H1 (cell line): ENCODE results near the gene PPFIA2. TPM values are rescaled to one million over a fixed set of nuclear protein-coding genes. Genes with fewer than 3 reads are reported as not detected.

Source experiments
- CTCF ChIA-PET: fragments of 300-600 bp; sonication (Branson Sonifier 250); formaldehyde crosslinking; loops from one replicate; lab custom pipeline; 2021; ENCODE audit not compliant: partially characterized antibody; lab: Charles Lee
- POLR2A ChIA-PET: fragments of 300-600 bp; sonication (Branson Sonifier 250); formaldehyde crosslinking; loops from one replicate; lab custom pipeline; 2021; ENCODE audit warnings: inconsistent platforms; ENCODE audit not compliant: partially characterized antibody; lab: Charles Lee
- DNase-seq, 2 experiments: peaks; one replicate each; pipeline versions ENCODE4 v3.0.0 to v3.0.0-alpha.2; 2010 to 2022; ENCODE audit warnings: low spot score in 2 of 2, low read depth in 1 of 2, mixed read lengths in 1 of 2
- FAIRE-seq: peaks from 2 replicates; lab custom pipeline; 2011; peaks lifted over from hg19 to GRCh38; lab: Jason Lieb, UNC
- H2AFZ ChIP-seq: 2 replicates; pipeline ENCODE4 v1.8.1; 2012; ENCODE audit warnings: low read length, inconsistent platforms
- H2AK5ac ChIP-seq: 2 replicates; pipeline ENCODE4 v1.6.1; 2013; ENCODE audit warnings: low read depth, low read length
- H2BK120ac ChIP-seq: replicated peaks from 2 replicates; pipeline ENCODE3; 2013; ENCODE audit warnings: low read depth, low read length, inconsistent platforms
- H2BK12ac ChIP-seq: 2 replicates; pipeline ENCODE4 v1.6.1; 2013; ENCODE audit warnings: low read depth, low read length
- H2BK15ac ChIP-seq: 2 replicates; pipeline ENCODE4 v1.6.1; 2013; ENCODE audit warnings: low read length
- H2BK20ac ChIP-seq: 2 replicates; pipeline ENCODE4 v1.6.1; 2013; ENCODE audit warnings: low read length
- H2BK5ac ChIP-seq: 2 replicates; pipeline ENCODE4 v1.6.1; 2013; ENCODE audit warnings: low read depth, low read length
- H3K14ac ChIP-seq: 2 replicates; pipeline ENCODE4 v1.6.1; 2013; ENCODE audit warnings: inconsistent platforms; ENCODE audit not compliant: insufficient read length
- H3K18ac ChIP-seq: 2 replicates; pipeline ENCODE4 v1.6.1; 2013; ENCODE audit warnings: low read length; ENCODE audit errors: extremely low read depth
- H3K23ac ChIP-seq: 2 replicates; pipeline ENCODE4 v1.6.1; 2013; ENCODE audit warnings: inconsistent platforms; ENCODE audit not compliant: insufficient read length
- H3K23me2 ChIP-seq: 2 replicates; pipeline ENCODE4 v1.6.1; 2013; ENCODE audit warnings: low read depth, low read length
- H3K27ac ChIP-seq: 2 replicates; pipeline ENCODE4 v1.6.1; 2011; ENCODE audit warnings: low read depth, low read length, inconsistent platforms
- H3K27me3 ChIP-seq, 4 experiments: replicated peaks in 1 of 4; 1 replicate in 1 of 4; 2 replicates in 3 of 4; pipeline versions ENCODE4 v1.6.1 to v1.8.1; 2011 to 2013; ENCODE audit warnings: low read length in 3 of 4, mild to moderate bottlenecking in 3 of 4, inconsistent platforms in 2 of 4, mixed read lengths in 2 of 4, moderate library complexity in 1 of 4; ENCODE audit not compliant: control insufficient read depth in 3 of 4, insufficient read depth in 3 of 4; ENCODE audit errors: extremely low read depth in 1 of 4
- H3K36me3 ChIP-seq, 4 experiments: 2 replicates each; pipeline versions ENCODE4 v1.6.1 to v1.8.1; 2011 to 2013; ENCODE audit warnings: mild to moderate bottlenecking in 4 of 4, low read length in 3 of 4, moderate library complexity in 2 of 4, control low read depth in 1 of 4, inconsistent platforms in 1 of 4; ENCODE audit not compliant: insufficient read depth in 4 of 4, control insufficient read depth in 2 of 4
- H3K4ac ChIP-seq: replicated peaks from 2 replicates; pipeline ENCODE3; 2013; ENCODE audit warnings: low read length, low read depth, mixed read lengths, inconsistent platforms; ENCODE audit not compliant: insufficient read length
- H3K4me1 ChIP-seq, 4 experiments: replicated peaks in 1 of 4; 1 replicate in 1 of 4; 2 replicates in 3 of 4; pipeline versions ENCODE4 v1.6.1 to v1.8.1; 2011 to 2013; ENCODE audit warnings: low read length in 3 of 4, inconsistent platforms in 2 of 4, mixed read lengths in 1 of 4; ENCODE audit not compliant: insufficient read depth in 4 of 4, control insufficient read depth in 3 of 4
- H3K4me2 ChIP-seq, 2 experiments: 2 replicates each; pipeline versions ENCODE4 v1.6.1 to v1.8.1; 2011 to 2013; ENCODE audit warnings: low read depth in 2 of 2, low read length in 2 of 2, control low read depth in 1 of 2, inconsistent platforms in 1 of 2, mild to moderate bottlenecking in 1 of 2; ENCODE audit not compliant: insufficient read depth in 1 of 2
- H3K4me3 ChIP-seq, 4 experiments: fragments of 200-600, 300-600 bp in 1 of 4; sonication (generic), shearing (Covaris generic), sonication (Bioruptor Twin) in 1 of 4; 2 replicates each; pipeline versions ENCODE4 v1.5.1 to v1.8.1; 2011 to 2016; ENCODE audit warnings: low read length in 4 of 4, low read depth in 3 of 4, control low read depth in 2 of 4, inconsistent platforms in 2 of 4, mild to moderate bottlenecking in 2 of 4, mixed read lengths in 1 of 4, moderate library complexity in 1 of 4; ENCODE audit not compliant: insufficient read depth in 2 of 4; ENCODE audit errors: extremely low read depth in 1 of 4
- H3K56ac ChIP-seq: replicated peaks from 2 replicates; pipeline ENCODE3; 2013; ENCODE audit warnings: low read depth, mild to moderate bottlenecking, mixed read lengths, low read length, inconsistent platforms; ENCODE audit not compliant: insufficient read length
- H3K79me1 ChIP-seq: 2 replicates; pipeline ENCODE4 v1.6.1; 2013; ENCODE audit warnings: low read depth, low read length, control low read depth
- H3K79me2 ChIP-seq, 2 experiments: 2 replicates each; pipeline versions ENCODE4 v1.6.1 to v1.8.1; 2012 to 2013; ENCODE audit warnings: low read length in 2 of 2, mild to moderate bottlenecking in 2 of 2, inconsistent platforms in 1 of 2; ENCODE audit not compliant: insufficient read depth in 2 of 2, control insufficient read depth in 1 of 2
- H3K9ac ChIP-seq, 4 experiments: replicated peaks in 1 of 4; 1 replicate in 1 of 4; 2 replicates in 3 of 4; pipeline versions ENCODE4 v1.6.1 to v1.8.1; 2011 to 2013; ENCODE audit warnings: low read depth in 3 of 4, low read length in 3 of 4, control low read depth in 2 of 4, mild to moderate bottlenecking in 2 of 4, moderate library complexity in 2 of 4, inconsistent platforms in 1 of 4; ENCODE audit errors: extremely low read depth in 1 of 4
- H3K9me3 ChIP-seq, 2 experiments: 2 replicates each; pipeline versions ENCODE4 v1.6.1 to v1.8.1; 2012 to 2013; ENCODE audit warnings: mild to moderate bottlenecking in 2 of 2, moderate library complexity in 2 of 2, control low read depth in 1 of 2, inconsistent platforms in 1 of 2, low read depth in 1 of 2, low read length in 1 of 2, mixed read lengths in 1 of 2; ENCODE audit not compliant: insufficient read depth in 2 of 2
- H4K20me1 ChIP-seq, 2 experiments: replicated peaks in 1 of 2; 2 replicates each; pipeline versions ENCODE3 to v1.8.1; 2011 to 2013; ENCODE audit warnings: inconsistent platforms in 2 of 2, low read length in 2 of 2, mild to moderate bottlenecking in 1 of 2; ENCODE audit not compliant: insufficient read depth in 2 of 2, control insufficient read depth in 1 of 2
- H4K5ac ChIP-seq: 2 replicates; pipeline ENCODE4 v1.6.1; 2013; ENCODE audit warnings: low read length, low read depth, mixed read lengths, inconsistent platforms; ENCODE audit not compliant: insufficient read length
- H4K8ac ChIP-seq: 2 replicates; pipeline ENCODE4 v1.8.0; 2013; ENCODE audit warnings: mild to moderate bottlenecking, moderate library complexity, low read length, inconsistent platforms; ENCODE audit not compliant: insufficient read depth; ENCODE audit errors: extremely low read depth
- H4K91ac ChIP-seq: replicated peaks from 2 replicates; pipeline ENCODE3; 2013; ENCODE audit warnings: low read length, mixed read lengths, inconsistent platforms; ENCODE audit not compliant: insufficient read length
- BCL11A ChIP-seq, 2 experiments: IDR thresholded peaks; one replicate each; pipeline ENCODE4 v1.6.1; 2011; ENCODE audit warnings: low read depth in 2 of 2, low read length in 2 of 2, mild to moderate bottlenecking in 2 of 2
- CHD1 ChIP-seq: IDR thresholded peaks from 2 replicates; pipeline ENCODE4 v1.6.1; 2012; ENCODE audit warnings: low read depth, low read length, improper control_type of control experiment
- CTBP2 ChIP-seq: IDR thresholded peaks from 2 replicates; pipeline ENCODE4 v1.7.0; 2011; ENCODE audit warnings: borderline replicate concordance, mild to moderate bottlenecking, moderate library complexity, mixed read lengths, low read length; ENCODE audit not compliant: insufficient read depth, insufficient read length
- HDAC6 ChIP-seq: IDR thresholded peaks from one replicate; pipeline ENCODE4 v1.7.1; 2012; ENCODE audit warnings: low read depth, mild to moderate bottlenecking, inconsistent platforms, low read length, moderate library complexity
- MAFK ChIP-seq: IDR thresholded peaks from 2 replicates; pipeline ENCODE4 v1.6.1; 2012; ENCODE audit warnings: low read depth, mild to moderate bottlenecking, improper control_type of control experiment, low read length
- POLR2A ChIP-seq, 2 experiments: IDR thresholded peaks; 1 replicate in 1 of 2; 2 replicates in 1 of 2; pipeline ENCODE4 v1.6.1; 2011; ENCODE audit warnings: low read depth in 2 of 2, low read length in 2 of 2, mild to moderate bottlenecking in 2 of 2; ENCODE audit errors: control extremely low read depth in 1 of 2
- POU5F1 ChIP-seq: IDR thresholded peaks from 2 replicates; pipeline ENCODE4 v1.6.1; 2011; ENCODE audit warnings: low read depth, mild to moderate bottlenecking, low read length, moderate library complexity
- RAD21 ChIP-seq, 2 experiments: IDR thresholded peaks in 1 of 2; conservative IDR thresholded peaks in 1 of 2; 2 replicates each; pipeline ENCODE4 v1.6.1; 2011; ENCODE audit warnings: low read depth in 2 of 2, low read length in 2 of 2, improper control_type of control experiment in 1 of 2, inconsistent platforms in 1 of 2, mild to moderate bottlenecking in 1 of 2, moderate library complexity in 1 of 2
- SIN3A ChIP-seq, 2 experiments: IDR thresholded peaks in 1 of 2; conservative IDR thresholded peaks in 1 of 2; 2 replicates each; pipeline ENCODE4 v1.6.1; 2011 to 2012; ENCODE audit warnings: low read length in 2 of 2, improper control_type of control experiment in 1 of 2, low read depth in 1 of 2, mild to moderate bottlenecking in 1 of 2
- SIX5 ChIP-seq: IDR thresholded peaks from 2 replicates; pipeline ENCODE4 v1.6.1; 2011; ENCODE audit warnings: mild to moderate bottlenecking, low read depth, low read length
- TBP ChIP-seq: IDR thresholded peaks from 2 replicates; pipeline ENCODE4 v1.6.1; 2011; ENCODE audit warnings: low read depth, low read length, improper control_type of control experiment
- ZNF274 ChIP-seq: IDR thresholded peaks from 2 replicates; pipeline ENCODE4 v1.7.0; 2012; ENCODE audit warnings: low read length, borderline replicate concordance; ENCODE audit errors: extremely low read depth
- WGBS, 2 experiments: shearing (Covaris generic) in 1 of 2; methylation state at CpG; one replicate each; pipeline versions ENCODE4 v1.1.6 to v1.1.7; 2013 to 2015; ENCODE audit warnings: low lambda C conversion rate in 2 of 2, mixed read lengths in 2 of 2, inconsistent platforms in 1 of 2, low coverage in 1 of 2, missing lambda C conversion rate in 1 of 2; ENCODE audit not compliant: insufficient replicate concordance in 2 of 2, insufficient coverage in 1 of 2, insufficient read length in 1 of 2; ENCODE audit errors: extremely low coverage in 1 of 2, missing lambda C conversion rate in 1 of 2; 5-methylcytosine and 5-hydroxymethylcytosine counted together
- polyA plus RNA-seq, 7 experiments: library from polyadenylated mRNA; depleted of rRNA in 3 of 7; stranded (reverse) in 5 of 7; unstranded in 2 of 7; fragments of >200 nt in 5 of 7; fragments of 200-250 nt in 2 of 7; gene quantifications; 1 replicate in 5 of 7; 2 replicates in 1 of 7; 4 replicates in 1 of 7; pipeline versions ENCODE4 v1.2.1 to v1.2.3, GENCODE V29; 2011 to 2013; ENCODE audit warnings: missing spikeins in 2 of 7, mixed read lengths in 2 of 7
- total RNA-seq: library from RNA; stranded (reverse); fragmentation: NEBNext Ultra II Directional; extraction: Animal tissue kit (Norgen Biotek cat#: 25700); gene quantifications from 2 replicates; pipeline ENCODE4 v1.2.1, GENCODE V29; 2021

Gene PPFIA2
- total and polyA plus RNA-seq, 2 of the 8 experiments (the other 6 are each of a cell fraction or from before 2014, with no cell fraction given): 1.2 to 1.8 TPM

GRCh38 chr12:81249976-81250375 is 509.2 kb downstream of the PPFIA2 start:
- no peak overlapping the region for H4K91ac ChIP-seq
- H3K18ac ChIP-seq: no peak overlapping the region
- H3K23ac ChIP-seq: no peak overlapping the region
- no peaks in the 10 kb centered on the region for H3K27me3 ChIP-seq
- FAIRE-seq: no peak
- no peak overlapping the region for H4K8ac ChIP-seq
- no peaks in the 10 kb centered on the region for H3K23me2 ChIP-seq
- H2BK20ac ChIP-seq: no peak overlapping the region
- H2BK12ac ChIP-seq: no peak overlapping the region
- H2AFZ ChIP-seq: no peak overlapping the region
- TF ChIP-seq SIN3A (conservative IDR thresholded peaks at IDR 0.05 in 1 of 2, IDR thresholded peaks at IDR 0.05 in 1 of 2; ENCODE audit: low read depth in 1 of 2, low read length in 2 of 2) (no peak), BCL11A (IDR thresholded peaks at IDR 0.05; ENCODE audit: low read depth in 2 of 2, low read length in 2 of 2) (no peak), CTBP2 (no peak), ZNF274 (no peak), POU5F1 (no peak), HDAC6 (no peak), SIX5 (no peak), RAD21 (IDR thresholded peaks at IDR 0.05 in 1 of 2, conservative IDR thresholded peaks at IDR 0.05 in 1 of 2; ENCODE audit: low read depth in 2 of 2, low read length in 2 of 2) (no peak), POLR2A (IDR thresholded peaks at IDR 0.05; ENCODE audit: control extremely low read depth in 1 of 2, low read depth in 2 of 2, low read length in 2 of 2) (no peak), TBP (no peak), CHD1 (no peak), MAFK (no peak)
- TF ChIP-seq, all 59 proteins: peak for 0
- H3K36me3 ChIP-seq: no peaks in the 10 kb centered on the region
- H2BK15ac ChIP-seq: no peak overlapping the region
- peaks cover 0 to 6% (median 0%) of the 10 kb centered on the region in 4 experiments; a peak in 3 of 7 replicates for H3K4me1 ChIP-seq
- no peak overlapping the region for H2BK5ac ChIP-seq
- no peaks in the 10 kb centered on the region for H3K79me2 ChIP-seq
- H3K4me2 ChIP-seq: no peak overlapping the region
- H2AK5ac ChIP-seq: no peak overlapping the region
- CTCF ChIA-PET: interaction anchor here (1.3 kb wide), 1 partner anchor 18 kb away, joined by 4 read pairs; no protein-coding TSS in a partner anchor
- WGBS, 2 experiments: 85% methylated on average over 2 of the region's 2 CpGs; no CpG with 5 or more reads in 1 of the 2 experiments
- no peak overlapping the region for H3K27ac ChIP-seq
- no peak overlapping the region for H3K4ac ChIP-seq
- H3K56ac ChIP-seq: no peak overlapping the region
- H4K5ac ChIP-seq: no peak overlapping the region
- no peak overlapping the region for H3K9ac ChIP-seq
- H4K20me1 ChIP-seq: no peaks in the 10 kb centered on the region
- no peaks in the 10 kb centered on the region for H3K9me3 ChIP-seq
- no peak for DNase-seq
- H3K4me3 ChIP-seq: no peak overlapping the region
- H3K79me1 ChIP-seq: no peaks in the 10 kb centered on the region
- H2BK120ac ChIP-seq: no peak overlapping the region
- POLR2A ChIA-PET: no interaction called here
- no peak overlapping the region for H3K14ac ChIP-seq
